Neural cell (in vitro differentiated cells): ENCODE measurements around the gene TLL1. TPM values are rescaled to one million over a fixed set of nuclear protein-coding genes. Genes with fewer than 3 reads are reported as not detected.

Experiments used
- H2AFZ ChIP-seq: fragments of 200-600, 300-800 bp; sonication (generic), shearing (Covaris generic); 2 replicates; pipeline ENCODE4 v1.6.0; 2014; ENCODE audit warnings: low read depth, mild to moderate bottlenecking, antibody characterized with exemption, low read length, moderate library complexity
- H3F3A ChIP-seq: fragments of 200-600 bp; shearing (Covaris generic); 2 replicates; pipeline ENCODE4 v1.6.1; 2016; ENCODE audit warnings: mild to moderate bottlenecking, moderate library complexity, mixed read lengths, antibody characterized with exemption, low read length; ENCODE audit not compliant: insufficient read depth, poor library complexity, severe bottlenecking
- H3K27ac ChIP-seq: fragments of 200-600, 300-800 bp; sonication (generic), shearing (Covaris generic); 2 replicates; pipeline ENCODE4 v1.5.1; 2014; ENCODE audit warnings: mild to moderate bottlenecking, low read length, moderate library complexity
- H3K27me3 ChIP-seq: fragments of 300-800, 200-600 bp; sonication (generic), shearing (Covaris generic); 2 replicates; pipeline ENCODE4 v1.6.0; 2014; ENCODE audit warnings: mild to moderate bottlenecking, low read depth, low read length, moderate library complexity; ENCODE audit not compliant: insufficient read depth
- H3K36me3 ChIP-seq: fragments of 300-800, 200-600 bp; sonication (generic), shearing (Covaris generic); 2 replicates; pipeline ENCODE4 v1.5.1; 2014; ENCODE audit warnings: mild to moderate bottlenecking, antibody characterized with exemption, low read length, moderate library complexity; ENCODE audit not compliant: insufficient read depth
- H3K4me2 ChIP-seq: fragments of 300-800, 200-600 bp; sonication (generic), shearing (Covaris generic); 2 replicates; pipeline ENCODE4 v1.6.0; 2014; ENCODE audit warnings: mild to moderate bottlenecking, low read length
- H3K4me3 ChIP-seq: fragments of 300-800, 200-600 bp; sonication (generic), shearing (Covaris generic); 2 replicates; pipeline ENCODE4 v1.5.1; 2014; ENCODE audit warnings: mild to moderate bottlenecking, low read length, moderate library complexity
- H3K79me2 ChIP-seq: fragments of 200-600 bp; shearing (Covaris generic); replicated peaks from 2 replicates; pipeline ENCODE4 v1.6.0; 2014; ENCODE audit warnings: mild to moderate bottlenecking, low read length, moderate library complexity; ENCODE audit not compliant: insufficient read depth
- H3K9ac ChIP-seq: fragments of 300-800, 200-600 bp; sonication (generic), shearing (Covaris generic); 2 replicates; pipeline ENCODE4 v1.6.1; 2016; ENCODE audit warnings: mild to moderate bottlenecking, low read length, mixed read lengths
- H3K9me2 ChIP-seq: fragments of 200-600 bp; shearing (Covaris generic); 2 replicates; pipeline ENCODE4 v1.6.1; 2016; ENCODE audit warnings: mild to moderate bottlenecking, low read length, mixed read lengths; ENCODE audit not compliant: insufficient read depth
- H3K9me3 ChIP-seq: fragments of 200-600, 300-800 bp; sonication (generic), shearing (Covaris generic); 2 replicates; pipeline ENCODE4 v1.6.1; 2016; ENCODE audit warnings: mild to moderate bottlenecking, mixed run types, low read length, moderate library complexity, mixed read lengths
- H4K20me1 ChIP-seq: fragments of 200-600 bp; shearing (Covaris generic); 2 replicates; pipeline ENCODE4 v1.6.1; 2016; ENCODE audit warnings: mild to moderate bottlenecking, mixed run types; ENCODE audit not compliant: insufficient read depth
- CTCF ChIP-seq: fragments of 450-650 bp; IDR thresholded peaks from 2 replicates; pipeline ENCODE4 v1.5.1; 2014; ENCODE audit warnings: antibody characterized with exemption, mild to moderate bottlenecking, moderate library complexity; ENCODE audit not compliant: poor library complexity, severe bottlenecking
- EP300 ChIP-seq: fragments of 450-650 bp; conservative IDR thresholded peaks from 2 replicates; pipeline ENCODE4 v1.6.1; 2014; ENCODE audit warnings: antibody characterized with exemption, mild to moderate bottlenecking, moderate library complexity; ENCODE audit not compliant: poor library complexity, severe bottlenecking
- EZH2 ChIP-seq: fragments of 200-600, 300-800 bp; shearing (Covaris generic), sonication (generic); IDR thresholded peaks from 2 replicates; pipeline ENCODE4 v1.6.1; 2014; ENCODE audit warnings: antibody characterized with exemption, low read length, borderline replicate concordance, mild to moderate bottlenecking; ENCODE audit not compliant: insufficient read depth, poor library complexity, severe bottlenecking
- MXI1 ChIP-seq: fragments of 450-650 bp; conservative IDR thresholded peaks from 2 replicates; pipeline ENCODE4 v1.6.1; 2014; ENCODE audit warnings: antibody characterized with exemption, mild to moderate bottlenecking; ENCODE audit not compliant: poor library complexity, severe bottlenecking
- POLR2AphosphoS5 ChIP-seq: IDR thresholded peaks from 2 replicates; pipeline ENCODE4 v1.6.1; 2012
- RAD21 ChIP-seq: fragments of 450-650 bp; conservative IDR thresholded peaks from 2 replicates; pipeline ENCODE4 v1.6.1; 2014; ENCODE audit warnings: antibody characterized with exemption, mild to moderate bottlenecking, moderate library complexity
- REST ChIP-seq: IDR thresholded peaks from 2 replicates; pipeline ENCODE4 v1.6.1; 2012; ENCODE audit warnings: borderline replicate concordance
- SMC3 ChIP-seq: fragments of 450-650 bp; conservative IDR thresholded peaks from 2 replicates; pipeline ENCODE4 v1.6.1; 2014; ENCODE audit warnings: antibody characterized with exemption, mild to moderate bottlenecking, moderate library complexity; ENCODE audit not compliant: poor library complexity
- TAF1 ChIP-seq: IDR thresholded peaks from 2 replicates; pipeline ENCODE4 v1.6.1; 2012; ENCODE audit warnings: low read depth
- polyA plus RNA-seq: library from polyadenylated mRNA; depleted of rRNA; stranded (reverse); fragments of >200 nt; gene quantifications from 2 replicates; pipeline ENCODE4 v1.2.3, GENCODE V29; 2014

TLL1 gene
- polyA plus RNA-seq, 1 donor from 2014 or later, result not detected

DNA sequence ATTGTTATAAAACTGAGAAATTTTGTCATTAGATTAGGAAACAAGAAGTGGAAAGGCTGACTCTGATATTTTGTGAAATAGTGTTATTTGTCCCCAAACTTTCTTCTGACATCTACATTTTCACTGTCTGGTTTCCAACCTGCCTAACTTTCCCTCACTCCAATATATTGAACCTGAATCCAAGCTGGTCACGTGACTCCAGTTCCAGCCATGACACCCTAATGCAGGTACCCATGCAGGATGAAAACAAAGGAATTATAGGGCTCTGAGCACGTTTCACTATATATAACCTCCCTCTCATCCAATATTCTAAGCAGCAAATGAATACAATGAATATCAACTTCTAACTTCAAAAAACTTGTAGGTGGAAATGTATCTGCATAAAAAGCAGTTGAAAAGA, 231.6 kb downstream of the TLL1 start:
- Histone ChIP-seq H3K36me3 (no peaks in the 10 kb centered on the region), H3K4me2 (no peak overlapping the region), H3K9me3 (peaks cover 5% of the 10 kb centered on the region), H3F3A (no peaks in the 10 kb centered on the region), H2AFZ (no peak overlapping the region), H3K9me2 (no peaks in the 10 kb centered on the region), H3K9ac (no peak overlapping the region), H3K79me2 (no peaks in the 10 kb centered on the region), H3K27ac (no peak overlapping the region), H3K27me3 (no peaks in the 10 kb centered on the region), H3K4me3 (no peak overlapping the region), H4K20me1 (no peaks in the 10 kb centered on the region)
- TF ChIP-seq EZH2 (no peak), EP300 (no peak)

- H3K36me3 ChIP-seq, result no peaks in the 10 kb centered on the region
- no peak overlapping the region for H3K9ac ChIP-seq
- no peak for TF ChIP-seq REST
- no peak for TF ChIP-seq EP300
- no peak for TF ChIP-seq MXI1
- no peak for TF ChIP-seq RAD21
- TF ChIP-seq CTCF, result no peak
- no peak for TF ChIP-seq SMC3
- TF ChIP-seq POLR2AphosphoS5, result no peak
- TF ChIP-seq EZH2, result no peak
- TF ChIP-seq TAF1, result no peak
- no peaks in the 10 kb centered on the region for H3K27me3 ChIP-seq
- no peak overlapping the region for H2AFZ ChIP-seq
- H3K9me2 ChIP-seq, result no peaks in the 10 kb centered on the region
- H3K9me3 ChIP-seq, result no peaks in the 10 kb centered on the region
- H3F3A ChIP-seq, result no peaks in the 10 kb centered on the region
- no peak overlapping the region for H3K27ac ChIP-seq
- no peak overlapping the region for H3K4me2 ChIP-seq
- no peaks in the 10 kb centered on the region for H3K79me2 ChIP-seq
- H4K20me1 ChIP-seq, result no peaks in the 10 kb centered on the region
- H3K4me3 ChIP-seq, result no peak overlapping the region
Measured at GRCh38 chr4:166121897-166122296, 248.9 kb downstream of the TLL1 start.

- H3K27me3 ChIP-seq, result no peaks in the 10 kb centered on the region
- no peaks in the 10 kb centered on the region for H3K79me2 ChIP-seq
- H3K4me3 ChIP-seq, result no peak overlapping the region
- H3K27ac ChIP-seq, result no peak overlapping the region
- H2AFZ ChIP-seq, result no peak overlapping the region
- no peaks in the 10 kb centered on the region for H3K9me3 ChIP-seq
- no peaks in the 10 kb centered on the region for H3K36me3 ChIP-seq
- TF ChIP-seq POLR2AphosphoS5, result no peak
- TF ChIP-seq EZH2, result no peak
- no peak for TF ChIP-seq MXI1
- no peak for TF ChIP-seq SMC3
- no peak for TF ChIP-seq REST
- TF ChIP-seq RAD21, result no peak
- TF ChIP-seq TAF1, result no peak
- TF ChIP-seq EP300, result no peak
- TF ChIP-seq CTCF, result no peak
- no peaks in the 10 kb centered on the region for H3K9me2 ChIP-seq
- no peaks in the 10 kb centered on the region for H4K20me1 ChIP-seq
- H3K9ac ChIP-seq, result no peak overlapping the region
- H3K4me2 ChIP-seq, result no peak overlapping the region
- H3F3A ChIP-seq, result no peaks in the 10 kb centered on the region
Measured at GRCh38 chr4:166123546-166123945, 250.5 kb downstream of the TLL1 start.
